ENCODE measurements around the gene WNT2B.
A peak's percentile ranks its signal among the peaks of the same experiment; 100 is the strongest.

DNA sequence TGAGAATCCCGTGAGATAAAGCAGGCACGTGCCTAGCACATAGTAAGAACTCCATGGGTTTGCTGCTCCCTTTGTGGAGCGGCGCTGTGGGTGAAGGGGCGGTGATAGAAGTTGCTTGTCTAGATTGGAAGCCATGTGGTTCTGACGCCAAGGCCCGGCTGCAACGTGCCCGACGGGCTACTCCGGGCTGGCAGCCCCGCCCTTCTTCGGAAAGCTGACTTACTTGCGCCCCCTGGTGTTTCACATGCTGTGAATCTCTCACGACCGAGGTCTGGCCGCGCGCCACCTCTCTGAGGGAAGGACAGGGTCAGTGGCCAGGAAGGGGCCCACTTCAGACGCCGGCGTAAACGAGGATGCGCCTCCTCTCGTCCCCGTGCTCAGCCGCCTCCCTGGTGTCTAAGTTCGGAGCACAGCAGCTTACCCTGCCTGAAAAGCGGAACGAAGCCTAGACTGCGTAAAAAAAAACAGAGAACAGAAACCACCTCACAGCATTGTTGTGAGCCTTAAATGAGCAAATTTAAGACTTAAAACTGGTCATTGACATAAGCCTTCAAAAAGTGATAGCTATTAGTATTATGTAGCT, 42.6 kb upstream of the WNT2B start:
- TF ChIP-seq EZH2 (IDR thresholded peaks at IDR 0.05), result no peak
- TF ChIP-seq POLR2AphosphoS5 (IDR thresholded peaks at IDR 0.05; ENCODE audit: borderline replicate concordance, low read depth, low read length), result peak; percentile 44; the same call in 1 of the 2 replicates

All from SK-N-MC (cell line).